Tongue (tissue), 2 donors: ENCODE data around the gene ZNF516. TPM values are rescaled to one million over a fixed set of nuclear protein-coding genes. Genes with fewer than 3 reads are reported as not detected.

ENCODE experiments used
- DNase-seq: peaks from one replicate; pipeline ENCODE4 v3.0.0-alpha.2; 2015
- total RNA-seq: library from RNA; depleted of rRNA; stranded (reverse); fragments of >200 nt; gene quantifications from one replicate; pipeline ENCODE4 v1.2.3, GENCODE V29; 2014

The ZNF516 gene
- total RNA-seq, 1 donor from 2014 or later: 55.4 TPM

DNA sequence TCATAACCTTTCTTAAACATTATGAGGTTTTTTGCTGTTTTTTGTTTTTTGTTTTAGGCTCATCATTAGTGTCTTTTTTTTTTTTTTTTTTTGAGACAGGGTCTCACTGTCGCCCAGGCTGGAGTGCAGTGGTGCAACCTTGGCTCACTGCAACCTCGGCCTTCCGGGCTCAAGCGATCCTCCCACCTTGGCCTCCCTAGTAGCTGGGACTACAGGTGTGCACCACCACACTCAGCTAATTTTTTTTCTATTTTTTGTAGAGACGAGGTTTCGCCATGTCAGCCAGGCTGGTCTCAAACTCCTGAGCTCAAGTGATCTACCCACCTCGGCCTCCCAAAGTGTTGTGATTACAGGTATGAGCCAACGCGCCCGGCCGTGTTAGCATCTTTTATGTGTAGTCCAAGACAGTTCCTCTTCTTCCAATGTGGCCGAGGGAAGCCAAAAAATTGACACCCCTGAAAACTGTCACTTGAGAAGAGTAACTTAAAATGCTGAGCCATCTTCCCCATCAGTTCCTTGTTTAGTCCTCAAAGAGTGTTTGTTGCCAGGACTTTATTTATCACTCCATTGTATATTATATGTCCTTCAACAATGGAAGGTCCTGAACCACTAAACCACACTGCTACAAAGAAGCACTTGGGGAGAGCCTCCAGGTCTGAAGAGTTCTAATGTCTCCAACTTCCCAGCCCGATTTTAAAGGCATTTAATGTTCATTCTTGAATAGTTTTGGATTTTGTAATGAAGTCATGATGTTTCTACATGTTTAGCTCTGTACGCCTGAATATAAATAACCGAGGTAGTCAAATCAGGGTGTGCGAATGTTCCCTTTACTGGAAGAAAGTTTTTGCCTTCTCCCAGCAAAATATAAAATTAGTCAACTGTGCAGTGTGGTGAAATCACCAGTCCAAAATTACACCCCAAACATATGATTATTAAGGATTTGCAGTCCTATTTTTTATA lies 26.4 kb downstream of the ZNF516 start:
- DNase-seq: no peak

DNA sequence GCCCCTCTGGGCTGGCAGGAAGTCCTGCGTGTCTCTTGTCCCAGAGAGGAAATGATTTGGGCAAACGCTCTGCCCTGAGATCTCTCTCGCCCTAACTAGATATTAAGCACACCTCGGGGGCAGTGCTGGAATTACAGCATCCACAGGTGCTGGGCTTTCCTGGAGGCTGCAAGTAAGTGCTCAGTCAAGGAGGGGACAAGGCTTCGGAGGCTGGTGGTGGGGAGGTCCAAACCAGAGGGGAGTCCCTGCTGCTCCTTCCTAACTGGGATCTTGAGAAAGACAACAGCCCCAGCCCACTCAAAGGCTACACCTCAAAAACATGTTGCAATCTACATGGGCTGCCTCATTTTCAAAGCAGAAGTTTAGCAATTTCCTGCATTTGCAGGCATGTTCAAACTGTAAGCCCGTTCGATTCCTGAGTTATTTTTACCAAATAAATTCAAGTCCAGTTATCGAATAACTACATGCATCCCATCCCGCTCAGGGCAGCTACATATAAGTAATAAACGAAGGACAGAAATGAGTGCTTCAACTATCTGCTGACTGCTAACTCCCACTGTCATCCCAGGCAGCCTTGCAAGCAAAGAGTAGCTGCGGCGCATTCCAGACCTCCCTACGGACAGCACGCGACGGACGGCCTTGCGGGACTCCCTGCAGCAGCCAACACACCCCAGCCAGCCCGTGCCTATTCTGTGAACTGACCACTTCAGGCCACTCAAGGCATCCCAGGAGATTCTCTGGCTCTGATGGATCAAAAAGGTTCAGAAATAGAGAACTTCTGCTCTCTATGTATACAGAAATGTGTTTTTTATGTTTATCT lies 27.5 kb downstream of the ZNF516 start:
- DNase-seq: no peak

DNA sequence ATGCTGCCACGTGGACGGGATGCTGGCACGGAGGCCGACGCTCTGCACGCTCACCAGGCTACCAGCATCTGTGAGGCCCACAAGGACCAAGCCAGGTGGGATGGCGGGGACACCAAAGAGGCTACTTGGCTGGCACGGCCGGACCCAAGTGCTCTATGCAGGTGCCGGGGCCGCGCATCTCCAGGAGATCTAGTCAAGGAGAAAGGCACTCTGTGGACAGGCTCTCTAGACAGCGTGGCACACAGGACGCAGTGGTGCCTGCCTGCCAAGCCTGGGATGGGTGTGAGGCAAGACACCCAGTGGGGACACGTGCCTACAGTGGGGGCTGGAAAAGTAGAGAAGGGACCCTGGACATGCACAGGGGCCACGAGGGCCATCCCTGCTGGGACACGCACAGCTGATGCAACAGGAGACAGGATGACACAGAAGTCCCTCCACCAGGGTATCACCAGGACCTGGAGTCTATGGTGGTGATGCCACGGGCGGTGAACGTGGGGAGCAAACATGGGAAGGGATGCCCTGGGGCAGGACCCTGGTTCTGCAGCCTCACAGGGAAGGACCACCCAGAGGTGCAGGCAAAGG lies 28.5 kb downstream of the ZNF516 start:
- DNase-seq: no peak

DNA sequence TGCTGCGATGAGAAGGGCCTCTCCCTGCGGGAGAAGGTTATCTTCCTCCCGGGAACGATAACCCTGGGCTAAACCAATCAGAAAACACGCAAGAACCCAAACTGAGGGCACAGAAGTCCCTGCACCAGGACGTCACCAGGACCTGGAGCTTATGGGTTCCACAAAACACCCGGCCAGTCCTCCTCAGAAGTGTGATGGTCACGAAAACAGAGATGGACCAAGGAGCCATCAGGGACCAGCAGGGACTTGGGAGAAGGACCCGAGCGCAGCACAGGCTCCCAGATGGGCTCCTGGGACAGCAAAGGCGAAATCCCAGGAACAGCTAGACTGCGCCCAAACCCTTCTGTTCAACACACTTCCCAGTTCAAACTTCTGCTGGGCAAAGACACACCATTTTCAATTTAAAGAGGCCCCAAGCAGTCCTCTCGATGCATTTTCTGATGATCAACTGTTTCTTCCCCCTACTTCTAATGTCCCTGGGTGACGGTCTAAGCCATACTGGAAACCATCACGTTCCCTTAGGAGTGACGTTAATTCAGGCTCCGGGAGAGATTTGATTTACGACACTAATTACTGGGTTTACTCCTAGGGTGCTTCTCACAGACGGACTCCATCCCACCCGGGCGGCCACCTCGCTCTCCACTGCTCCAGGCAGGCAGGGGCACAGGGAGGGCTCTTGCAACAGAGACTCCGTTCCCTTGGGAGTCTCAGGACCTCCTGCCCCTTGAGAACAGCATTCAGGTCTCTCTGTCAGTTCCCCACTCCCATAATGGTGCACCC lies 29.2 kb downstream of the ZNF516 start:
- DNase-seq: no peak

DNA sequence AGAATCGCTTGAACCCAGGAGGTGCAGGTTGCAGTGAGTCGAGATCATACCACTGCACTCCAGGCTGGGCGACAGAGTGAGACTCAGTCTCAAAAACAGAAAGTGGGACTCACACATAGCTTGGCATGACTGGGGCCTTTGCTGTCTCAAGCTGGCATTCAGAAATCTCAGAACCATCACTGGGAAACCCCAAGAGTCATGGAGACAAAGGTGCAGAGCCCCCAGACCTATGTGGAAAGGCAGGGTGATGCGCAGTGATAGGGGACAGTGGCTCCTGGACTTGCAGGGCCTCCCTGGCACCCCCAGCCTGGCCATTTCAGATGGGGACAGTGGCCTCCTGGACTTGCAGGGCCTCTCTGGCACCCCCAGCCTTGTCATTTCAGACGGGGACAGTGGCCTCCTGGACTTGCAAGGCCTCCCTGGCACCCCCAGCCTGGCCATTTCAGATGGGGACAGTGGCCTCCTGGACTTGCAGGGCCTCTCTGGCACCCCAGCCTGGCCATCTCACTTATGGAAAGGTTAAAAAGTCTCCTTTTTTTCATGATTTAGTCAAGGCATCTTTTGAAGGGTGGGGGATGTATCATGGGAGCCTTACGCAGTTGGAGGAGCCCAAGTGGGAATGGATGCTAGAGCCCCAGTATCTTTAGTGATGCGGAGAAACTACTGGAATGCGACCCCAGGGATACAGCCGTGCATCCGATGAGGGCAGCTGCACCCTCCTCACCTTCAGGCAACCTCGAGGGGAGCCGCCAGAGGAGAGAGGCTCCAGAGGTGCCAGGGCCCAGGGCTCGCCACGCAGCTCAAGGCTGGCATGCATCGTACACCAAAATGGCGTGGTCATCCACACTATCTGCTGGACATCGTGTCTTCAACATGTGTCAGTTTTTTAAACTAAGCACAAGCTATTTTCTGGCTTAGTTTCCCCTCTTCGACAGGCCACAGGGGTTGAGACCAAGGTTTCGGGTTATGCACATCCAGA lies 30.5 kb downstream of the ZNF516 start:
- DNase-seq: no peak

DNA sequence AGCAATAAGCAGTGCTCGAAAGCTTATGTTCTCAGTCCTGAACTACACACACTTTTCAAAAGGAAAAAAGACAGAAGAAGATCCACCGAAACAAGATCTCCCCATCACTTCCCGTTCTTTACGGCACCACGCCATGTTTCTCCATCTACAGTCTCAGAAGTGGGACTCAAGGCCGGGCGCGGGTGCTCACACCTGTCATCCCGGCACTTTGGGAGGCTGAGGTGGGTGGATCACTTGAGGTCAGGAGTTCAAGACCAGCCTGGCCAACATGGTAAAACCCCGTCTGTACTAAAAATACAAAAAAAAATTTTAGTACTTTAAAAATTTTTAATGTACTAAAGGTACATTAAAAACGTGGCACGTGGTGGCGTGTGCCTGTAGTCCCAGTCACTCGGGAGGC lies 31.2 kb downstream of the ZNF516 start:
- DNase-seq: no peak

DNA sequence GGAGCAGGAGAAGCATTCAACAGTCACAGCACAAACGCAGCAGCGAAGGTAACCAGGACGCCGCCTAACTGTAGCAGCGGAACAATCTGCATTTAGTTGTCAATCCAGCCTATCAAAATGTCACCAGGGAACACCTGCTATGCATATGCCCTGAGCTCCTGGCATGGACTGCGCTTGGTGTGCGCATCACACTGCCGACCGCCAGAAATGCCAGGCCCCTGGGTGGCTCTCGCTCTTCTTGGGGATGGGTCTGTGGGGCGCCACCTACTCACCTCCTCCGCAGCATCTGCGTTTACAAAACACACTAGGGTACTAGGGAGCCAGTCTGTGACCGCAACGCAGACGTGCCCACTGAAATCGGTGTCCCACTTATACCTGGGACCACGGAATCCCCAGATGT lies 31.7 kb downstream of the ZNF516 start:
- no peak for DNase-seq

DNA sequence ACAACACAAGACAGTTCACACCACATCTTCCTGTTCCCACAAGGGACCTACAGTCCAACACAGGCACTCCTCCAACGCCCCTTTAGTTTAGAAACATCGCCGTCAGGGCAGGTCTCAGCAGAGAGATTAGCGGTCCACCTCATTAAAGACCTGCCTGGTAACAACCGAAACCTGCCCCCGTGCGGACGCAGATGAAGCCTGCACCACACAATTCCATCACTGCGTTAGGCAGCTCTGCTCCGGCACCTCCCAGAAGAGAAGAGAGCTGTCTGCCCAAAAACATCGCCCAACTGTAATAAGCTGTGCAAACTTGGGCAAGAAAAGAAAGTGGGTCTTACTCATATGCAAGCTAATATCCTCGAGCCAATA lies 32.7 kb downstream of the ZNF516 start:
- no peak for DNase-seq

DNA sequence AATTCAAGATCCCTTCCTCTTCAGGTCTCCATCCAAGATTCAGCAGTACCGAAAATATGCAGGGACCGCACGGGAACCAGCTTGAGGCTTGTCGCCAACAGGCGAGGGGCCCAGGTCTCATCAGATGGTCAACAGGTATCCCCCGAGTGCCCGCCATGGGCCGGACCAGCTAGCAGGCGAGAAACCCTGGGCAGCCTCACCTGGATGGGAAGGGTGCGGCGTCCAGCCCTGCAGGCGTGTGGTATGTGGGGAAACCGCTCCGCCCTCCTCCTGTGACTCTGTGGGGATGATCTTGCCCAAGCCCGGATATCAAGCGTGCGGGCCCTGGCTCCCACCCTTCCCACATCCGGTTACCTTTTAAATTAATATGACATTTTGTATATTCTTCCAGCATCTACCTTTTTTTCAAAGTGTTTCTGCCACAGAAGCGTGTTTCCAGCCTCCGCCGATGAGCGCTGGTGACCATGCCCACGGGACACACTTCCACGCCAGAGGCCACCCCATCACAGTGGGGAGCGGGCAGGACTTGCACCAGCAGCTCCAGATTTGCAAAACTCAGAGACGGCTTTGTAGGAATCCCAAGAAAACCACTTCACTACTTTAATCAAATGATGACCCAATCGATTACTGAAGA lies 33.2 kb downstream of the ZNF516 start:
- no peak for DNase-seq

DNA sequence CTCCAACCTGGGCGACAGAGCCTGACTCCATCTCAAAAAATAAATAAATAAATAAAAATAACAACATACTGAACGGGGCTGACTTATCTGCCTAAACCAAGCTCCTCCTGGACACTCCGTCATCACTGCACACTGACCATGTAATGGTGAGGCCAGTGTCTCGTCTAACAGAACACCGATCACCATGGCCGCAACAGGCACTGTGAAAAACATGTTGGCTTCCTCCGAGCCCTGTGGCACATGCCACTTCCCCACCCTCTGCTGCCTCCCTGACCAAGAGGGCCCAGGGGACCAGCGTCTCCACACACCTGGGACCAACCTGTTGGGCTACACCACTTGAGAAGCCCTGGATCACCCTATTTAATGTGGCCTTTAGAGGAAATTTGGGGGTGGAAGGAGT lies 33.9 kb downstream of the ZNF516 start:
- no peak for DNase-seq

DNA sequence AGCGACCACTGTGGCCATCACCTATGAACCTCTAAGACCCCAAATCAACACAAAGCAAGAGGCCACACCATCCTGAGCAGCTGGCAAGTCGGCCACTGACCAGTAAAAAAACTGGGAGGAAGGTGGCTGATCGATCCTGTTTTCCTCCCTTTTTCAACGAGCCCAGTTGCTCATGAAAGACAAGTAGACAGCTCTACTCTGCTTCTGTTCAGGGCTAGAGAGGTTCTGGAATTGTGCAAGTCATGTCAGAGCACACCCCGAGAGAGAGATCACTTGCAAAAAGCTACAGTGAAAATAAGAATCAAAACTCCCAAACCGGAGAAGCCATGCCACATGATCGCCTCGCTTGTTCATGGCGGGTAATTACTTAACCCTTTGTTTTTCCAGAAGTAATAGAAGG lies 34.6 kb downstream of the ZNF516 start:
- DNase-seq: no peak

DNA sequence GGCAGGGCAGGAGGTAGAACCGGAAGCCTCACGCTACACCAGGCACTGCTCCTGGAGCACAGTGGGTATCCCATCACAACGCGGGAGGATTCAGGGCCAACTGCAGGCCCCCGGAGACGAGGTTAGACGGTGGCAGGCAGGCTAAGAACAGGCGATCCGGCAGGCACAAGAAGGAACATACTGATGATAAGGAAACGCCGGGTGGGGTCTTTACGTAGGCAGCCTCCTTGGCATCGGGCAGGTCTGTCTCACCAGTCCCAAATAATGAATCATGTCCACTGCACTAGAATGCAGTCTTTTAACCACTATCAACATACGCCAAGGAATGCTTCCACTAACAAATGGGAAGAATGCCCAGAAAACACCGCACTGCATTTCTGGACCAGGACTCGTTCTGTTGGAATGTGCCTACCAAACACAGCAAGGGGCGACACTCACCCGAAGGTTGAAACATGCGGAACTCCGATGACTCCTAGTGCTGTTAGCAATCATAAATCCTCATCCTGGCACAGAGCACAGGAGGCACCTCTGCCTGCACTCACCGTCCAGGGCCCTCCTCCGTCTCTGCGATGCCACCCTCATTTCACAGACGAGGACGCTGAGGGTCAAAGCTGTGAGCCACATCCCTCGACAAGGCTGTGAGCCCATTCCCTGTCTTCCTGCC lies 35.2 kb downstream of the ZNF516 start:
- no peak for DNase-seq

DNA sequence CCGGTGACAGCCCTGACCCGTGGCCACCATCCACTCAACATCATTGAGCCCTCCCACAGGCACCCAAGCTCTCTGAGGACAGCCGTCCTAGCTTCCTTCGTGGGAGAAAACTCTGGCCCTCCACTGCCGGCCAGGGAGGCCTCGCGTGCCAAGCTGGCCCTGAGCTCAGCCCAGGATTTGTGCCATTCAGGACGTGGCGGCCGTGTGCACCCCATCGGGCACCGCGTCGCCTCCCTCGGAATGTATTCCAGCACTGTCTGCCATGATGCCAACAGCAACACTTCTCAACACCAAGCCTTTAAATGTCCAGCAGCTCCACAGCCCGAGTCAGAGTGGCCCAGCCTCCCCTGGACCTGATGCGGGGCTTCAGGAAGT lies 35.7 kb downstream of the ZNF516 start:
- DNase-seq: no peak

DNA sequence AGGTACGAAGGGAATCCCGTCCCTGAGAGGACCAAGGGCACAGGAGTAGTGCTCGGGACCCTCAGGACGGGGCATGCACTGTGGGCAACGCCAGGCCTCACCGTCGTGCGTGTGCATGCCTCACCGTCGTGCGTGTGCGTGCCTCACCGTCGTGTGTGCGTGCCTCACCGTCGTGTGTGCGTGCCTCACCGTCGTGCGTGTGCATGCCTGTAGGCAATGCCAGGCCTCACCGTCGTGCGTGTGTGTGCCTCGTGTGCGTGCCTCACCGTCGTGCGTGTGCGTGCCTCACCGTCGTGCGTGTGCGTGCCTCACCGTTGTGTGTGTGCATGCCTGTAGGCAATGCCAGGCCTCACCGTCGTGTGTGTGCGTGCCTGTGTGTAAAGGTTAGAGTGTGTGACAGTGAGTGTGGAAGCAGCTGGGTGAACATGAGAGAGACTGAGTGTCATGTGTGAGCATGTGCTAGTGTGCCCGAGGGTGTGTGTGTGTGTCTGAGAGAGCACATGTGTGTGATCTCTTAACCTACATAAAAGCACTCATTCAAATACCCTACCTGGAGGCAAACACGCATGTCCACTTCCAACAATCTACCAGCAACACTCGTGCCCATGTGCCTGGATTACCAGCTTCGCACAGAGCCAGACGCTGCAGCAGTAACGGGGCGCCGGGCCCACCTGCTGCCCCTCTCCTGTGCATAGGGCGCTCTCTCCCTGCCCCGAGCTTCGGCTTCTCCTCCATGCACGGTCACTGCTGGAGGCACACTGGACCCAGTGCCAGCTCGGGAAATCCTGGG lies 36.3 kb downstream of the ZNF516 start:
- no peak for DNase-seq

DNA sequence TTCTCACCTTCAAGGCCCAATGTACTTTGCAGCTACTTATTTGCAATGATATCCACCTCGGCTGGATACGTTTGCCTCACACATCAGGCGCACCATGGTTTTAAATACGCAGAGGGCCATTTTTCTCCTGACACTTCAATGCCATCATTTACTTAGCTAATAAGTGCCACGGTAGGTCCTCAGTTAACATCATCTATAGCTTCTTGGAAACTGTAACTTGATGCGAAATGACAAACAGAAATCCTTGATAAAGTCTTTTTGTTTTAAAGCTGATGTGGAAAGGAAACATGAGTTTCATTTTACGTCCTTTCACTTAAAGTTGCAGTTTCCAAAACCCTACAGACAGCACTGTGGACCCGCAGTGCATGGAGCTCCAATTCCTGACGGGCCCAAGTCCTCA lies 37.1 kb downstream of the ZNF516 start:
- DNase-seq: no peak

DNA sequence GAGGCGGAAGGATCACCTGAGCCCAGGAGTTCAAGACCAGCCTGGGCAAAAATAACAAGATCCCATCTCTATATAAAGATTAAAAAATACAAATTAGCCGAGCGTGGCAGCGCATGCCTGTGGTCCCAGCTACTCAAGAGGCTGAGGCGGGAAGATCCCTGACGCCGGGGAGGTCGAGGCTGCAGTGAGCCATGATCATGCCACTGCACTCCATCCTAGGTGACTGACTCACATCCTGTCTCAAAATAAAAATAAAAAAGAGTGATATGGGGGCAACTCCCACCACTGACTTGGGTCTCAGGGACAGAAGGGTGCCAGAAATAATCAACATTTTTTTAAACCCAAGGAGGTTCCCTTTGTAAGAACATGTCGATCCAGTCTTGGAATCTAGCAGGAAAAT lies 37.6 kb downstream of the ZNF516 start:
- DNase-seq: no peak

DNA sequence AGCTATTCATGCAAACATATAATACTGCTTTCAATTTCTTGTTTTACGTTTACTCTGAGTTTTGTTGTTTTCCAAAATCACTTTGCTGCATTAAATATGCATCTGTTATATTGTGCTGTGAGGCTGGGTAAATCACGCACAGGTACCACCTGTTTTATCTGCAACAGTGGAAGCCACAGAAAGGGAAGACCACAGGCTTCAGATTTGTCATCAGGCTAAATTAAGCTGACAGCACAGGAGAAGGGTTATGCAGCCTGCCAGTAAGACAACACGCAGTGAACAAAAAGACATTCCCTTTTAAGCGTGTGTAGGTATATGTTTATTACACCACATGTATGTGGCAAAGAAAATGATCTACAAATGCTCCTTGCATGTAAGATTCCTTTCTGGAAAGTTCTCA lies 38.2 kb downstream of the ZNF516 start:
- DNase-seq: no peak

DNA sequence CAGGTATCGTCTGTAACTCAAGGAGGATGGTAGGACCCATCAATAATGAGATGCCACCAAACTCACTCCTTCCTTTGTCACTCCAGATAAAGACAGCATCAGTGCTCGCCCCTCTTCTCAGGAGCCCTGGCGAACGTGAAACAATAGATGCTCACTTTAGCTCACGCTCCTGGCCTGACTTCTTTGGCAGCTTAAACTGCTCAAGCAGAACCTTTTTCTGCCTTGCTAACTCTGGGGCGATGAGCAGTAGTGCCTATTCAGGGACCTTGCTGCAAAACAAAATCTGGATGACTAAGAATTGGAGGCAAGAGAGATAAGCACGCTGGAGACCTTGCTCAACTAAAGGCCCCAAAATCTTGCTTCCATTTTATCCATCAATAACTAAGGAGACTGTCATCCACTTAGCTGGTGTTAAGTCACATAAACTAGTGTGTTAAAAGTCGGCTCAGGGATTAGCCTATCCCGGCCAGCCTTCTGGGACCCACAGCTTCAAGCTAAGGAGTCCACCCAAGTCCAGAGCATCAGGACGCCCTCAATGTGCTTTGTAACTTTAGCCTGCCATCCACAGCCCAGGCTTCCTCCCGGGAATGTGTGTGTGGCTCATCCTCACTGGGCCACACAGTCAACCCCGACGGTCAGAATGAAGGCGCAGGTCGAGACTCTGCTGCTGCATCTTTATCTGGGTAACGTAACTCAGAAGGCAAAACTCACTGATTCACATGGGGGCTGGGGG lies 38.9 kb downstream of the ZNF516 start:
- DNase-seq: no peak
